NCI-H1092 (cell line): ENCODE results near the gene OR7G3.

ENCODE experiments used
- DNase-seq: peaks from one replicate; lab custom pipeline; 2025; lab: John Stamatoyannopoulos, UW

OR7G3 gene

DNA sequence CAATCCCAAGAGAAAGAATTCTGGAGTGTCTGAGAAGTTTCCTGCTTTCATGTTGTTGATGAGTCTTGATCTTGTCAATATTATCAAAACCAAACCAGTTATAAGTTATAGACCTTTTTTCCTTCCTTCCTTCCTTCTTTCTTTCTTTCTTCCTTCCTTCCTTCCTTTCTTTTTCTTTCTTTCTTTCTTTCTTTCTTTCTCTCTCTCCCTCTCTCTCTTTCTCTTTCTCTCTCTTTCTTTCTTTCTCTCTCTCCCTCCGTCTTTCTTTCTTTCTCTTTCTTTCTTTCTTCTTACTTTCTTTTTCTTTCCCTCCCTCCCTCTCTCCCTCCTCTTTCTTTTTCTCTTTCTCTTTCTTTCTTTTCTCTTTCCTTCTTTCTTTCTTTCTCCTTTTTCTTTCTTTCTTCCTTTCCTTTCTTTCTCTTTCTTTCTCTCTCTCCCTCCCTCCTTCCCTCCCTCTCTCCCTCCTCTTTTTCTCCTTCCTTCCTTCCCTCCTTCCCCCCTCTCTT lies at the start of gene OR7G3:
TSS of gene OR7G3 (minus strand) at position 51 of the 506 bp plus-strand sequence. CDS start at position 51, 0 bp downstream.
- no peak for DNase-seq

- no peak for DNase-seq
These were observed 48.6 kb upstream of the OR7G3 start for GRCh38 chr19:9175326-9175725.

- DNase-seq: no peak
These were observed 44.7 kb upstream of the OR7G3 start for GRCh38 chr19:9171393-9171991.

- DNase-seq: no peak
These were observed 40.1 kb upstream of the OR7G3 start for GRCh38 chr19:9166846-9167245.

- DNase-seq: no peak
These were observed 38.5 kb upstream of the OR7G3 start for GRCh38 chr19:9165261-9165660.

- no peak for DNase-seq
These were observed 34.7 kb upstream of the OR7G3 start for GRCh38 chr19:9161427-9161826.

- DNase-seq: no peak
These were observed 33.1 kb upstream of the OR7G3 start for GRCh38 chr19:9159891-9160290.

DNA sequence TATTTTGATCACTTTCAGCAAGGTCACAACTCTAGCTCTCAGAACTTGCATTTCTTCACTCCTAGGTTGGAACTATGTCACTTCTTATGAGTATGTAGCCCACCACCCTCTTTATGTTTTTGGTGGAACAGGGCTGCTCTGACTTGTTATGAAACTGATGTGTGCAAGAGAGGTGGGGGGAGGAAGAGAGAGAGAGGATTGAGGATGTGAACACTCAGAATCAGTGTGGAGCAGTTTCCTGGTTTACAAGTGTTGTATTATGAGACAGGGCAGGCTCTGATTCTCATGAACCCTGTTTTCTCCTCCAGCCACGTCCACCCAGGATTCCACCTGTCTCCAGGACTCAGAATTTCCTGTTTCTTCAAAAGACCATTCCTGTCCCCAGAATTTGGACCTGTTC lies 29.6 kb upstream of the OR7G3 start:
- no peak for DNase-seq

- no peak for DNase-seq
These were observed 28.8 kb upstream of the OR7G3 start for GRCh38 chr19:9155591-9155990.

DNA sequence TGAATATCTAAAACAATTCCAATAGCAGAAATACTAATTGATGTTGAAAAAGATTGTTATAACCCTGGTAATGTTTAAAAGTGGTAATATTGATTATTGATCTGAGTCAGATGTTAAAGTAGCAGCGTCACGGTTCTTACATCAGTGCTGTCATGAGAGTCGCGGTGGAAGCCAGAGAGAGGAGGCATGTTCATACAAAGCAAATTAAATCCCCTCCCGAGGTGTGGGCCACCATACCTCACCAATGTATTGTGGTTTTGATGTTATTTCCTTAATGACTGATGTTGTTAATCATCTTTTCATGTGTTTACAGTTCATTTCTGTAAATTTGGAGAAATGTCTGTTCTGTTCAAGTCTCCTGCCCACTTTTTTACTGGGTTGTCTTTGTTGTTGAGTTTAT lies 24.6 kb upstream of the OR7G3 start:
- DNase-seq: no peak

DNA sequence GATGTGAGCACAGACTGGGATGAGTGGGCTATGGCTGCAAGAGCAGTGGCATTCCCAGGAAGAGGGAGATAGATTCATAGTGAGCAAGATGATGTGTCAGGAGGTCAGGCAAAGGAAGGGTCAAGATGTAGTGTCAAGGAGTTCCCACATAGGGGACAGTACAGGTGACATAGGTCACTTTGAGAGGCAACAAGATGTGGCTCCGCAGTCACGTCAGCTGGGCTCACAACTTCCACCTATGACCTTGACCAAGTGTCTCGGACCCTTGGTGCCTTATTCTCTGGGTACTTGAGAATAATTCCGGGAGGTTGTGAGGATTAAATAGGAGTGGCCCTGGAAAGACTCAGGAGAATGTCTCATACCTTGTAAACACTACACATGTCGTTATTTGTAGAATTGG lies 23.9 kb upstream of the OR7G3 start:
- no peak for DNase-seq

- DNase-seq: no peak
These were observed 23.2 kb upstream of the OR7G3 start for GRCh38 chr19:9149997-9150396.

DNA sequence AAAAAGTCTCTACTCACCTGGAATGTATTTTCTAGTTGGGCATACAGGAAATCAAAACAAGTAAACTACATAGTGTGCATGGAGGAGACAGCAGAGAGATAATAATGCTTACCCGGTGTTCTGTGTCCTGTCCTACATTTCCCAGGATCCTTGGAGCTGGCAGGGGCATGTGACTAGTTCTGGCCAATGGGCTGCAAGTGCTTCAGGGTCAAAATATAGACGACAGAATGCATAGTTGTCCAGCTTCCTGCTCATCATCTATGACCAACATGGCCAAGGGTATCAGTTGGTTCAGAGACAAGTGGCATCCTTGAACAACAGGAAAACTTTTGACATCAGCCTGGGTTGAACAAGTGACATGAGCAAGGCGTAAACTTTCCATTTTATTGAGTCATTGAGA lies 21.9 kb upstream of the OR7G3 start:
- DNase-seq: no peak

DNA sequence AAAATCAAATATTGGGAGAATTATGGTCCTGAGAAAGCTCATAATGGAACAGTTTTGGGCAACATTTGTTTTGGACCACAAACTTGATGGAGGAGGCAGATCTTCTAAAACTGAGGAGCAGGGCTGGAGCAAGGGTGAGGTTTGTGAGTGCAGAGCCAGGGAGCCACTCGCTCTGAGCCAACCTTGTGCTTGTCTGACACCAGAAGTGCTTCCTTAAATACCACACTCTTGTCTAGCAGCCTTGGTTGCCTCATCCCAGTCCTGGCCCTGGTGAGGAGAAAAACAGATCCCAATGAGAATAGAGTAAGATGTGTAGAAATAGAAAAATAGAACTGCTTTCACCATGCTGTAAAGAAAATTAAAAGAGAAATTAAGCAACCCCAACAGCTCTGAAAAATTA lies 20.1 kb upstream of the OR7G3 start:
- DNase-seq: no peak

DNA sequence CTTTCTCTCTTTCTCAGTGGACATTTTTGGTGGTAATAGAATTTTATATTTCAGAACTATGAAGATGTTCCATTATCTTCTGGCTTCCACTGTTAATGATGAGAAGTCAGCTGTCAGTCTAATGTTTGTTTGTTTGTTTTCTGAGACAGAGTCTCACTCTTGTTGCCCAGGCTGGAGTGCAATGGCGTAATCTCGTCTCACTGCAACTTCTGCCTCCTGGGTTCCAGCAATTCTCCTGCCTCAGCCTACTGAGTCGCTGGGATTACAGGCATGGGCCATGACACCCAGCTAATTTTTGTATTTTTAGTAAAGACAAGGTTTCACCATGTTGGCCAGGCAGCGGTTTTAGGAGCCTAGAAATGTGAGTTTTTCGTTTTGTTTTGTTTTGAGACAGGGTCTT lies 18.2 kb upstream of the OR7G3 start:
- DNase-seq: no peak

- DNase-seq: peak; percentile 93
These were observed 13.6 kb upstream of the OR7G3 start, which contains the start of gene ZNF317 for GRCh38 chr19:9140159-9140874. Gene ZNF317, plus strand, starts transcription at chr19:9140397. Its CDS starts 15,620 bp downstream, at chr19:9156017.

DNA sequence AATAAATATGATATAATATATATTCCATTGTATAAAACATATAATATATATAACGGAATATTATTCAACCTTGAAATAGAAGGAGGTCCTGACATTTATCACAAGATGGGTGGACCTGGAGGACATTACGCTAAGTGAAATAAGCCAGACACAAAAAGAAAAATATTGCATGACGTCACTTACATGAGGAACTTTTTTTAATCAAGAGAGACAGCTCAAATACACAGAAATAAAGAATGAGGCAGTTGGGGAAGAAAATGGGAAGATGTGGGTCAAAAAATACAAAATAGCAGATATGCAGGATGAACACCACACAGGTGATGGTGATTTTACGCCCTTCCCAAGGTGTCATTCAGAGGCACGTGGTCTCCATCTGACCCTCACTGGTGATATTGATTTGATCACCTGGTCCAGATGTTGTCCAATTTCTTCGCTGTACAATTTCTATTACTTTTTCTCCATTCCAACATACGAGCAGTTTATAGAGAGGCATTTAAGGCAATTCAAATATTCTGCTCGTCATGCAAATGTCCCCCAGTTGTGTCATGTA lies 12.9 kb upstream of the OR7G3 start:
- no peak for DNase-seq

GRCh38 chr19:9132422-9132821 lies 5.7 kb upstream of the OR7G3 start:
- DNase-seq: no peak

DNA sequence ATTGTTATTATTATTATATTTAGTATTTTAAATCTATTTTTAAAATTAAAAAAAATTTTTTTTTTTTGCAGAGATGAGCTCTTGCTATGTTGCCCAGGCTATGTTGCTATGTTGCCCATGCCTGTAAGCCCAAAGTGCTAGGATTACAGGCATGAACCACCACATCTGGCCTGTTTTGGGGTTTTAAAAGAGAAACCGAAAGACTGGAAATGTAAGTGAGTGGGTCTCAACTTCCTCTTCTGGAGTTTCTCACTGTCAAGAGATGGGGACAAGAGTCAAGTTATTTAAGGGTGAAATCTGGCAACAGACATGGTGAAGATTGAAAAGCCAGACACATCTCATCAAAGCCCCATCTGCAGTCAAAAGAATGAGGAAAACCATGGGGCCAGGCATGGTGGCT lies 4.2 kb upstream of the OR7G3 start:
- DNase-seq: no peak

DNA sequence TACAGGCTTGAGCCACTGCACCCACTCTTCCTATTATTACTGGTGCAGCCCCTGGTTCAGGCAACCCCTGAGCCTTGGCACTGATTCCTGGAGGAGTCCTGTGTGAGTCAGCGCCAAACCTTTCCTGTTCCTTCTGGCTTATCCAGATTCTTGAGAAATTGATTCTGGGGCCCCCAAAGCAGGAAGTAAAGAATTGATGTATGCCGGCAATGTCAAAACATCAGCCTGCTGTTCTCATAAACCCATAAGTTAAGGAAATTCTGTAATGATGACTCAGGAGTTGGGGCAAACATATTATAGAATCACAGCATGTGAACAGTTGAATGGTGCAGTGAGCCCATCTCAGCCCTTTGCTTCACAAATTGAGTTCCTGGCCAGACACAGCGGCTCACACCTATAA lies 1.4 kb upstream of the OR7G3 start:
- no peak for DNase-seq

DNA sequence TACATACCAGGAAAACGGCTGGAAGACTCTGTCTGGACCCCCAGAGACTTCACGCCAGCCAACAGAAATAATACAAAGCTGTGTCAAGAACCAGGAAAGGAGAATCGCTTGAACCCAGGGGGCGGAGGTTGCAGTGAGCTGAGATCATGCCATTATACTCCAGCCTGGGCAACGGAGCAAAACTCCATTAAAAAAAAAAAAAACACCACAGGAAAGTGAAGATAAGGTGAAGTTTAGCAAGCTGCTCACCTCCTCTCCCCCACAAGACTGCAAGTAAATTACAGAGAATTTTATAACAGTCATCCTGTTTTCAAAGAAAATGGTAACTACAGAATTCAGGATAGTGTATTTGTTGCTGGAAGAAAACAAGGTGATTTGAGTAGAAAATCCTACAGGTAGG lies 10.2 kb downstream of the OR7G3 start:
- no peak for DNase-seq

DNA sequence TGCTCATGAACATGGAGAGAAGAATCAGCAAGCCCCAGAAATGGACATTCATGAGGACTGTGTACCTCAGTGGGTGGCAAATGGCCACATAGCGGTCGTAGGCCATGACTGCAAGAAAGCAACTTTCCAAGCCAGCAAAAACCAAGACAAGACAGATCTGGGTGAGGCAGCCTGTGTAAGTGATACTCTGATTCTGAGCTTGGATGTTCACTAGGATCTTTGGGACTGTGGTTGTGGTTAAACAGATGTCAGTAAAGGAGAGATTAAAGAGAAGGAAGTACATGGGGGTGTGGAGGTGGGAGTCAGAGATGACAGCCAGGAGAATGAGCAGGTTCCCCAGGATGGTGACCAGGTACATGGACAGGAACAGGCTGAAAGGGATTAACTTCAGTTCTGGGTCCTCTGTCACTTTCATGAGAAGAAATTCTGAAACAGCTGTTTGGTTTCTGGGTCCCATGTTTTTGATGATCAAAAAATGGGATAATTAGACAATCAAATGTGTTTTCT lies 11.4 kb downstream of the OR7G3 start, which contains the start of gene OR7G1:
TSS of gene OR7G1 (minus strand) at position 457 of the 507 bp plus-strand sequence. CDS start at position 457, 0 bp downstream.
- no peak for DNase-seq

DNA sequence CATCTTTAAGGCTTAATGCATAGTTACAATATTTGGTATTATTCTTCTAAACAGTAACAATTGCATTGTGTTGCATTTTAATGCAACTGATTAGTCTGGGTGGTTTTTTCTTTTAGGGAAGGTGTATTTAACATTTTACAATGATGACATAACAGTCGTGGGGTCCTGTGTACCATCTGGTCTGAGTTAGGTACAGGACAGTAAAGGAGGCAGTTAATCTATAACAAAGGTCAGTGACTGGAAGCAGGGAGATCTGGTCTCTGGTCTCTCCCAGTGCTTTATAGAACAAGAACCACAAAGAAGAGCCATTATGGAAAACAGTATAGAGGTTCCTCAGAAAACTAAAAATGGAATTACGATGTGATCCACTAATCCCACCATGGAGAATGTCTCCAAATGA lies 16.8 kb downstream of the OR7G3 start:
- DNase-seq: no peak
